SU-DHL-6 (cell line): Measurements from ENCODE around the gene HTR3B.

Experiments used
- H2AFZ ChIP-seq: fragments of 200-600 bp; sonication (generic); 2 replicates; pipeline ENCODE4 v1.6.1; 2014; ENCODE audit warnings: low read depth, mild to moderate bottlenecking, moderate library complexity, mixed read lengths, antibody characterized with exemption, low read length; ENCODE audit not compliant: severe bottlenecking
- H3F3A ChIP-seq: fragments of 200-600 bp; shearing (Covaris generic); 2 replicates; pipeline ENCODE4 v1.6.0; 2016; ENCODE audit warnings: antibody characterized with exemption, mild to moderate bottlenecking; ENCODE audit not compliant: insufficient read depth
- H3K27ac ChIP-seq: fragments of 200-600 bp; sonication (generic); 2 replicates; pipeline ENCODE4 v1.5.1; 2016; ENCODE audit warnings: low read depth, mild to moderate bottlenecking, low read length, moderate library complexity, mixed read lengths
- H3K27me3 ChIP-seq: fragments of 200-600 bp; sonication (generic), shearing (Covaris generic); 2 replicates; pipeline ENCODE4 v1.6.0; 2014; ENCODE audit warnings: mild to moderate bottlenecking, low read length
- H3K36me3 ChIP-seq: fragments of 200-600 bp; sonication (generic); 2 replicates; pipeline ENCODE4 v1.6.1; 2014; ENCODE audit warnings: mild to moderate bottlenecking, low read length, mixed read lengths
- H3K4me2 ChIP-seq: fragments of 300-600, 200-600 bp; shearing (Covaris generic), sonication (generic); 2 replicates; pipeline ENCODE4 v1.6.0; 2014; ENCODE audit warnings: low read length, low read depth, mild to moderate bottlenecking; ENCODE audit not compliant: poor library complexity, severe bottlenecking
- H3K4me3 ChIP-seq: fragments of 200-600 bp; sonication (generic); 2 replicates; pipeline ENCODE4 v1.5.1; 2014; ENCODE audit warnings: antibody characterized with exemption, low read length, mild to moderate bottlenecking, mixed read lengths; ENCODE audit not compliant: insufficient read depth, poor library complexity, severe bottlenecking
- H3K79me2 ChIP-seq: fragments of 200-600 bp; sonication (generic); 2 replicates; pipeline ENCODE4 v1.6.1; 2014; ENCODE audit warnings: mild to moderate bottlenecking, low read length, moderate library complexity; ENCODE audit not compliant: insufficient read depth
- H3K9ac ChIP-seq: fragments of 200-600 bp; sonication (generic); 2 replicates; pipeline ENCODE4 v1.7.0; 2014; ENCODE audit warnings: mild to moderate bottlenecking, low read length
- H3K9me2 ChIP-seq: fragments of 200-600 bp; sonication (generic); replicated peaks from 2 replicates; pipeline ENCODE4 v1.6.1; 2014; ENCODE audit warnings: low read length; ENCODE audit not compliant: insufficient read depth
- H3K9me3 ChIP-seq: fragments of 200-600 bp; sonication (generic); 2 replicates; pipeline ENCODE4 v1.6.1; 2014; ENCODE audit warnings: low read length, mixed read lengths; ENCODE audit not compliant: insufficient read depth
- H4K20me1 ChIP-seq: fragments of 200-600 bp; sonication (generic); 2 replicates; pipeline ENCODE4 v1.6.1; 2014; ENCODE audit warnings: low read depth, mild to moderate bottlenecking, antibody characterized with exemption, low read length, moderate library complexity, mixed read lengths
- EZH2phosphoT487 ChIP-seq: fragments of 200-600 bp; sonication (generic), shearing (Covaris generic); conservative IDR thresholded peaks from 2 replicates; pipeline ENCODE4 v1.6.1; 2018; ENCODE audit warnings: mild to moderate bottlenecking, antibody characterized with exemption, low read length, moderate library complexity, mixed read lengths
- TF ChIP-seq, protein P1 (sequence below): fragments of 200-600 bp; sonication (generic); IDR thresholded peaks from one replicate; pipeline ENCODE4 v1.5.1; 2017; ENCODE audit warnings: antibody characterized with exemption, mild to moderate bottlenecking, low read length, moderate library complexity; ENCODE audit not compliant: insufficient read depth, poor library complexity, severe bottlenecking

The HTR3B gene

DNA sequence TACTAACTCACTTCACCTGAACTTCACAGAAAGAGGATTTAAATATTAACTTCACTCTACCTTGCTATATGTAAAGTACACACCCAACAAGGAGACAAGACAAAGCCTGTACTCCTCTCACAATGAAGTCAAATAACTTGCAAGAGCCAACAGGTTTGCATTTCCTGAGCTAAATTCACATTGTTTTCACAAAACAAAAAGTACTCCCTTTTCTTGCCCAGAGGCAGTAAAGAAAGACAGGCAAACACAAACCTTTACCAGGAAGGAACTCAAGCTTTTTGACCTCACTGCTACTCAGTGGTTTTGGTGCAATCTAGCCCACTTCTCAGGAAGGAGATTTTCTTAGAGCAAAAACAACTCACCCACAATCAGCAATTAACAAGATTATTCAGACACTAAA, 44.9 kb upstream of the HTR3B start:
- no peak overlapping the region for H2AFZ ChIP-seq
- H3K9me3 ChIP-seq: no peaks in the 10 kb centered on the region
- H3K36me3 ChIP-seq: no peaks in the 10 kb centered on the region
- H3K27ac ChIP-seq: no peak overlapping the region
- TF ChIP-seq EZH2phosphoT487: no peak
- TF ChIP-seq, protein P1, sequence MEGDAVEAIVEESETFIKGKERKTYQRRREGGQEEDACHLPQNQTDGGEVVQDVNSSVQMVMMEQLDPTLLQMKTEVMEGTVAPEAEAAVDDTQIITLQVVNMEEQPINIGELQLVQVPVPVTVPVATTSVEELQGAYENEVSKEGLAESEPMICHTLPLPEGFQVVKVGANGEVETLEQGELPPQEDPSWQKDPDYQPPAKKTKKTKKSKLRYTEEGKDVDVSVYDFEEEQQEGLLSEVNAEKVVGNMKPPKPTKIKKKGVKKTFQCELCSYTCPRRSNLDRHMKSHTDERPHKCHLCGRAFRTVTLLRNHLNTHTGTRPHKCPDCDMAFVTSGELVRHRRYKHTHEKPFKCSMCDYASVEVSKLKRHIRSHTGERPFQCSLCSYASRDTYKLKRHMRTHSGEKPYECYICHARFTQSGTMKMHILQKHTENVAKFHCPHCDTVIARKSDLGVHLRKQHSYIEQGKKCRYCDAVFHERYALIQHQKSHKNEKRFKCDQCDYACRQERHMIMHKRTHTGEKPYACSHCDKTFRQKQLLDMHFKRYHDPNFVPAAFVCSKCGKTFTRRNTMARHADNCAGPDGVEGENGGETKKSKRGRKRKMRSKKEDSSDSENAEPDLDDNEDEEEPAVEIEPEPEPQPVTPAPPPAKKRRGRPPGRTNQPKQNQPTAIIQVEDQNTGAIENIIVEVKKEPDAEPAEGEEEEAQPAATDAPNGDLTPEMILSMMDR: no peak
- no peaks in the 10 kb centered on the region for H3K27me3 ChIP-seq
- H3K4me2 ChIP-seq: no peak overlapping the region
- no peaks in the 10 kb centered on the region for H3F3A ChIP-seq
- H3K9ac ChIP-seq: no peak overlapping the region
- H4K20me1 ChIP-seq: no peaks in the 10 kb centered on the region
- H3K79me2 ChIP-seq: peaks cover 10% of the 10 kb centered on the region; the same call in 1 of the 2 replicates
- no peaks in the 10 kb centered on the region for H3K9me2 ChIP-seq
- H3K4me3 ChIP-seq: no peak overlapping the region

- Histone ChIP-seq H3K4me3 (no peak overlapping the region), H3K27ac (no peak overlapping the region), H3K27me3 (no peaks in the 10 kb centered on the region), H3F3A (no peaks in the 10 kb centered on the region), H3K9me2 (no peaks in the 10 kb centered on the region), H3K9me3 (no peaks in the 10 kb centered on the region), H2AFZ (no peak overlapping the region), H3K79me2 (peaks cover 10% of the 10 kb centered on the region; the same call in 1 of the 2 replicates), H3K9ac (no peak overlapping the region), H4K20me1 (no peaks in the 10 kb centered on the region), H3K4me2 (no peak overlapping the region), H3K36me3 (no peaks in the 10 kb centered on the region)
- TF ChIP-seq, protein P1: no peak
- TF ChIP-seq EZH2phosphoT487: no peak
Observed at GRCh38 chr11:113862435-113862834, 42.2 kb upstream of the HTR3B start.

DNA sequence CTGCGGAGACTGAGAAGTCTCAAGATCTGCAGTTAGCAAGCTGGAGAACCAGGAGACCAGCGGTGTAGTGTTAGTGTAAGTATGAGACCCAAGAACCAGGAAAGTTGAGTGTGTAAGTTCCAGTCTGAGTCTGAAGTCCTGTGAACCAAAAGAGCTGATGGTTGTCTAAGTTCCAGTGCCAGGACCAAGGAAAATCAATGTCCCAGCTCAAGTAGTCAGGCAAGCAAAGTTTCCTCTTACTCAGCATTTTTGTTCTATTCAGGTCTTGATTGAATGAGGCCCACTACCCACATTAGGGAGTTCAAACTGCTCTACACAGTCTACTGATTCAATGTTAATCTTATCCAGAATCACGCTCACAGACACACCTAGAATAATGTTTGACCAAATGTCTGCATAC, 40.2 kb upstream of the HTR3B start:
- Histone ChIP-seq H4K20me1 (no peaks in the 10 kb centered on the region), H3K9me2 (no peaks in the 10 kb centered on the region), H3K9me3 (no peaks in the 10 kb centered on the region), H3K4me3 (no peak overlapping the region), H3K36me3 (no peaks in the 10 kb centered on the region), H3K27me3 (no peaks in the 10 kb centered on the region), H3F3A (no peaks in the 10 kb centered on the region), H2AFZ (no peak overlapping the region), H3K4me2 (no peak overlapping the region), H3K9ac (no peak overlapping the region), H3K27ac (no peak overlapping the region), H3K79me2 (peaks cover 10% of the 10 kb centered on the region; the same call in 1 of the 2 replicates)
- TF ChIP-seq, protein P1: no peak
- TF ChIP-seq EZH2phosphoT487: no peak

GRCh38 chr11:113865873-113866272, 38.7 kb upstream of the HTR3B start:
- Histone ChIP-seq H2AFZ (no peak overlapping the region), H3K27me3 (no peaks in the 10 kb centered on the region), H3K9me3 (no peaks in the 10 kb centered on the region), H3K79me2 (peaks cover 10% of the 10 kb centered on the region; the same call in 1 of the 2 replicates), H3K27ac (no peak overlapping the region), H3K9ac (no peak overlapping the region), H3K36me3 (no peaks in the 10 kb centered on the region), H3F3A (no peaks in the 10 kb centered on the region), H3K9me2 (no peaks in the 10 kb centered on the region), H3K4me3 (no peak overlapping the region), H4K20me1 (no peaks in the 10 kb centered on the region), H3K4me2 (no peak overlapping the region)
- TF ChIP-seq, protein P1: no peak
- no peak for TF ChIP-seq EZH2phosphoT487
